Suprapubic skin (tissue), 4 donors: Measurements from ENCODE around the gene PELI1.

Experiments used
- EP300 ChIP-seq: sonication (generic); formaldehyde crosslinking; IDR thresholded peaks from one replicate; pipeline ENCODE4 v1.6.1; 2017; ENCODE audit warnings: antibody characterized with exemption
- POLR2A ChIP-seq, 2 donors: fragments of 450-650 bp; IDR thresholded peaks; one replicate each; pipeline ENCODE4 v1.6.1; 2017; ENCODE audit warnings: antibody characterized with exemption in 2 of 2, mild to moderate bottlenecking in 2 of 2, moderate library complexity in 2 of 2
- POLR2AphosphoS5 ChIP-seq, 3 donors: sonication (generic); formaldehyde crosslinking; IDR thresholded peaks; one replicate each; pipeline ENCODE4 v1.6.1; 2017; ENCODE audit warnings: antibody characterized with exemption in 3 of 3
- TF ChIP-seq, protein P1 (sequence below), 2 donors: fragments of 200-600 bp in 1 of 2; fragments of 450-650 bp in 1 of 2; sonication (generic) in 1 of 2; IDR thresholded peaks; one replicate each; pipeline ENCODE4 v1.5.1; 2016 to 2019; ENCODE audit warnings: antibody characterized with exemption in 2 of 2, mild to moderate bottlenecking in 1 of 2, moderate library complexity in 1 of 2

DNA sequence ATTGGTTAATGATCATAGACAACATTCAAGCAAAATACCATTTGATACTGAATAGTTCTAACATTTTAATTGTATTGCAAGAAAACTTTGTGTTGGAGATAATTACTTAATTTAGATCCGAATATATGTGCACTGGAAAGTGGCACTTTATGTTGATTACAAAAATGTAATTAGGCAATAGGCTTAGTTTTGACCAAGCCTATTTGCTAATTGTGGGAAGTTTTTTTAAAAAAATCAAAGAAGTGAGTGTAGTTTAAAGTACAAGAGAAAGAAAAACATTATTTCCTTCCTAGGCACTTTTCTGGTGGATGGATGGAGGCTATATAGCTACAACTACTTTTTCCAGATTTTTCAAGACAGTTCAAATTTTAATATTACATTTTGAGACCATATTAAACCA is 18.3 kb upstream of the PELI1 start:
- TF ChIP-seq, protein P1, sequence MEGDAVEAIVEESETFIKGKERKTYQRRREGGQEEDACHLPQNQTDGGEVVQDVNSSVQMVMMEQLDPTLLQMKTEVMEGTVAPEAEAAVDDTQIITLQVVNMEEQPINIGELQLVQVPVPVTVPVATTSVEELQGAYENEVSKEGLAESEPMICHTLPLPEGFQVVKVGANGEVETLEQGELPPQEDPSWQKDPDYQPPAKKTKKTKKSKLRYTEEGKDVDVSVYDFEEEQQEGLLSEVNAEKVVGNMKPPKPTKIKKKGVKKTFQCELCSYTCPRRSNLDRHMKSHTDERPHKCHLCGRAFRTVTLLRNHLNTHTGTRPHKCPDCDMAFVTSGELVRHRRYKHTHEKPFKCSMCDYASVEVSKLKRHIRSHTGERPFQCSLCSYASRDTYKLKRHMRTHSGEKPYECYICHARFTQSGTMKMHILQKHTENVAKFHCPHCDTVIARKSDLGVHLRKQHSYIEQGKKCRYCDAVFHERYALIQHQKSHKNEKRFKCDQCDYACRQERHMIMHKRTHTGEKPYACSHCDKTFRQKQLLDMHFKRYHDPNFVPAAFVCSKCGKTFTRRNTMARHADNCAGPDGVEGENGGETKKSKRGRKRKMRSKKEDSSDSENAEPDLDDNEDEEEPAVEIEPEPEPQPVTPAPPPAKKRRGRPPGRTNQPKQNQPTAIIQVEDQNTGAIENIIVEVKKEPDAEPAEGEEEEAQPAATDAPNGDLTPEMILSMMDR (IDR thresholded peaks at IDR 0.05), result no peak
- TF ChIP-seq POLR2A (IDR thresholded peaks at IDR 0.05), result no peak
- no peak for TF ChIP-seq POLR2AphosphoS5 (IDR thresholded peaks at IDR 0.05)
- TF ChIP-seq EP300, result no peak
